ENCODE data around the gene GLRX2. TPM values are rescaled to one million over a fixed set of nuclear protein-coding genes. Genes with fewer than 3 reads are reported as not detected.
A peak's percentile ranks its signal among the peaks of the same experiment; 100 is the strongest.

GLRX2 gene, protein sequence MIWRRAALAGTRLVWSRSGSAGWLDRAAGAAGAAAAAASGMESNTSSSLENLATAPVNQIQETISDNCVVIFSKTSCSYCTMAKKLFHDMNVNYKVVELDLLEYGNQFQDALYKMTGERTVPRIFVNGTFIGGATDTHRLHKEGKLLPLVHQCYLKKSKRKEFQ
- total RNA-seq (2021; ENCODE audit: unreplicated experiment) (30.6 TPM), Bru-seq, nascent RNA (percentile 81 among the genes with signal in this experiment), BruChase-seq, experiment 1, labeled RNA remaining after a 6-hour chase (percentile 78 among the genes with signal in this experiment), BruChase-seq, experiment 2, labeled RNA remaining after a 2-hour chase (percentile 66 among the genes with signal in this experiment)
- 8.2 and 13.6 TPM in 2 replicates for polyA plus RNA-seq (2012)
- long read RNA-seq, transcript GLRX2-201 (4 exons, 701 nt), result major isoform, 26 of 80 reads
- long read RNA-seq, partial matches to known transcripts, result 0 of 80 reads
- long read RNA-seq, other reads (novel, unspliced or antisense), result 54 of 80 reads

DNA sequence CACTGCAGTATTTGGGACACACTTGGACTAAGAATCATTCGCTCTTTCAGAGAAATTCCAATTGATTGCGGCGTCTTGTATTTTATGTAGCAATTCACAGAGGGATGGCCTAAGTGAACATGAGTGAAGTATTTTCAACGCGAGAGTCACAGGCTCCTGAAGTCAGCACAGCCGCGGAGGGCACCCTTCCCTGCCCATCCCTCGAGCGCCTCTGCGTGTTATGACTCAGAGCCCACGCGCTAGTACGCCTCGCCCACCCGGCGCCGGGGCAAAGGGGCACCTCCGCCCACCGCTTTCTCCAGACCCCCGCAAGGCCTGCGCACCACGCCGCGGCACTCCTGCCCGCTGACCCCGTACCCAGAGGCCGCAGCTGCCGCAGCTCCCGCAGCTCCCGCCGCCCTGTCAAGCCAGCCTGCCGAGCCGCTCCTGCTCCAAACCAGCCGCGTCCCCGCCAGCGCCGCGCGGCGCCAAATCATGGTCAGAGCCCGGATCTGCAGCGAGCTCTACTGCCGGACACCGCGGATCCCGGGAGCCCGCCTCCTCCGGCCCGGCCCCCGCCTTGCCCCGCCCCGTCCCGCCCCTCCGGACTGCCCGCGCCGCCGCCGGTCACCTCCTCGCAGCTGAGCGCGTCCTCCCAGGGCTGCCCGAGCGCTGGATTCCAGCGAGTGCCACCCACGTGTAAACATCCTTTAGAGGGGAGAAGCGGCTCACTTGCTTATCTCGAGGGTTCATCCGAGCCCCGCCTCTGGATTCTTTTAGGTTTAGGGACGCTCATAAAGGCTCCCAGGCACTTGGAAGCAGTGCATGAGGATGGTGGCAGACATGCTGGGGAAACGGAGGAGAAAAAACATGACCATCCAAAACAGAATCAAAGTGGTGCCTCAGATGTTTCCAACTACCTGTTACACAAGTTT lies at the start of gene GLRX2:
GLRX2 (minus strand) TSS at position 508 of the 914 bp plus-strand sequence; CDS start at position 476, 32 bp downstream.
- peak within 1 kb of the TSS; percentile 74 for H3K4me2 ChIP-seq (ENCODE audit: low read length)
- H4K20me1 ChIP-seq (ENCODE audit: insufficient read depth), result no peaks in the 10 kb centered on the region
- H3K9me2 ChIP-seq (ENCODE audit: insufficient read depth), result no peaks in the 10 kb centered on the region
- DNase-seq (ENCODE audit: low read depth, low spot score), result peak; percentile 71
- peaks cover 12 to 20% of the 10 kb centered on the region in 2 experiments; a peak in 3 of 4 replicates for H3K4me1 ChIP-seq (ENCODE audit: control insufficient read depth in 1 of 2, insufficient read depth in 2 of 2, low read length in 2 of 2)
- no peaks in the 10 kb centered on the region for H3K9me3 ChIP-seq (ENCODE audit: control insufficient read depth in 1 of 2, insufficient read depth in 1 of 2, low read depth in 1 of 2, low read length in 2 of 2)
- H3K27me3 ChIP-seq (ENCODE audit: insufficient read depth, low read length), result no peaks in the 10 kb centered on the region
- 0 out of 4 replicates have a peak, but pooled peaks cover 0 to 3% of the 10 kb centered on the region in 2 experiments for H3K36me3 ChIP-seq (ENCODE audit: control insufficient read depth in 1 of 2, insufficient read depth in 2 of 2, low read length in 2 of 2)
- intact Hi-C loops (cut with micrococcal nuclease), result loop anchor here (1.0 kb wide), 2 partner anchors 17 to 46 kb away; partner anchors contain the start of genes CDC73, RO60 and UCHL5
- ChIA-PET RAD21 (ENCODE audit: low non-redundant PET in 1 of 2, low total read pairs in 2 of 2, uncharacterized antibody in 2 of 2, unreplicated experiment in 2 of 2) (no interaction called here), CTCF (interaction anchor here (0.7 to 2.2 kb wide), 5 partner anchors 8 to 85 kb away, joined by 3 to 10 read pairs (median 3); partner anchors contain the start of gene CDC73), POLR2A (interaction anchor here (0.6 to 2.4 kb wide), 7 partner anchors 8 to 46 kb away, joined by 3 to 16 read pairs (median 6); partner anchors contain the start of genes CDC73, RO60 and UCHL5)
- ATAC-seq, result peak; percentile 90
- BruUV-seq (replicated peaks), result no TSS peak
- peaks cover 30% of the 10 kb centered on the region for H3K79me2 ChIP-seq (ENCODE audit: insufficient read depth, low read length)
- peak within 1 kb of the TSS; percentile 79 for H3K27ac ChIP-seq (ENCODE audit: low read depth, low read length)
- peak within 1 kb of the TSS; percentile 95 for H2AFZ ChIP-seq (ENCODE audit: low read depth, low read length, poor library complexity, severe bottlenecking)
- peak within 1 kb of the TSS; percentile 72 for H3K9ac ChIP-seq (ENCODE audit: low read length)
- H3K4me3 ChIP-seq (replicated peaks in 1 of 2; ENCODE audit: low read depth in 1 of 2, low read length in 2 of 2), result peak within 1 kb of the TSS; percentile 58 to 74
- TF ChIP-seq RAD21 (IDR thresholded peaks at IDR 0.05; ENCODE audit: low read depth) (peak; percentile 28; the same call in 1 of the 2 replicates), YY1 (IDR thresholded peaks at IDR 0.05; ENCODE audit: extremely low read depth, insufficient replicate concordance, low read depth, low read length) (peak; percentile 50), TCF7L2 (IDR thresholded peaks at IDR 0.05; ENCODE audit: borderline replicate concordance, extremely low read depth, insufficient read depth, insufficient read length) (peak; percentile 9), ELF1 (IDR thresholded peaks at IDR 0.05; ENCODE audit: borderline replicate concordance, low read depth) (no peak), EZH2phosphoT487 (IDR thresholded peaks at IDR 0.05; ENCODE audit: borderline replicate concordance) (no peak), SP1 (IDR thresholded peaks at IDR 0.05; ENCODE audit: low read depth) (peak; percentile 77), EGR1 (IDR thresholded peaks at IDR 0.05; ENCODE audit: low read depth) (peak; percentile 75), POLR2A (IDR thresholded peaks at IDR 0.05; ENCODE audit: borderline replicate concordance, extremely low read depth, insufficient read depth, insufficient read length) (peak; percentile 66), SIN3A (IDR thresholded peaks at IDR 0.05; ENCODE audit: low read depth) (peak; percentile 96), ZFX (IDR thresholded peaks at IDR 0.05) (peak; percentile 70), FOSL1 (IDR thresholded peaks at IDR 0.05; ENCODE audit: low read depth) (peak; percentile 42), ZNF274 (IDR thresholded peaks at IDR 0.05; ENCODE audit: low read depth, low read length) (no peak), EZH2 (IDR thresholded peaks at IDR 0.05) (no peak), CBX3 (IDR thresholded peaks at IDR 0.05; ENCODE audit: low read depth) (peak; percentile 56; the same call in 1 of the 2 replicates), SRF (IDR thresholded peaks at IDR 0.05; ENCODE audit: low read depth) (no peak), CEBPB (IDR thresholded peaks at IDR 0.05; ENCODE audit: low read depth) (no peak)
- TF ChIP-seq, protein P1, sequence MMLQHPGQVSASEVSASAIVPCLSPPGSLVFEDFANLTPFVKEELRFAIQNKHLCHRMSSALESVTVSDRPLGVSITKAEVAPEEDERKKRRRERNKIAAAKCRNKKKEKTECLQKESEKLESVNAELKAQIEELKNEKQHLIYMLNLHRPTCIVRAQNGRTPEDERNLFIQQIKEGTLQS (IDR thresholded peaks at IDR 0.05), result no peak
- TF ChIP-seq, protein P2, sequence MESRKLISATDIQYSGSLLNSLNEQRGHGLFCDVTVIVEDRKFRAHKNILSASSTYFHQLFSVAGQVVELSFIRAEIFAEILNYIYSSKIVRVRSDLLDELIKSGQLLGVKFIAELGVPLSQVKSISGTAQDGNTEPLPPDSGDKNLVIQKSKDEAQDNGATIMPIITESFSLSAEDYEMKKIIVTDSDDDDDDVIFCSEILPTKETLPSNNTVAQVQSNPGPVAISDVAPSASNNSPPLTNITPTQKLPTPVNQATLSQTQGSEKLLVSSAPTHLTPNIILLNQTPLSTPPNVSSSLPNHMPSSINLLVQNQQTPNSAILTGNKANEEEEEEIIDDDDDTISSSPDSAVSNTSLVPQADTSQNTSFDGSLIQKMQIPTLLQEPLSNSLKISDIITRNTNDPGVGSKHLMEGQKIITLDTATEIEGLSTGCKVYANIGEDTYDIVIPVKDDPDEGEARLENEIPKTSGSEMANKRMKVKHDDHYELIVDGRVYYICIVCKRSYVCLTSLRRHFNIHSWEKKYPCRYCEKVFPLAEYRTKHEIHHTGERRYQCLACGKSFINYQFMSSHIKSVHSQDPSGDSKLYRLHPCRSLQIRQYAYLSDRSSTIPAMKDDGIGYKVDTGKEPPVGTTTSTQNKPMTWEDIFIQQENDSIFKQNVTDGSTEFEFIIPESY (IDR thresholded peaks at IDR 0.05; ENCODE audit: extremely low read depth, insufficient replicate concordance, low read length), result peak; percentile 24
- TF ChIP-seq, protein P3, sequence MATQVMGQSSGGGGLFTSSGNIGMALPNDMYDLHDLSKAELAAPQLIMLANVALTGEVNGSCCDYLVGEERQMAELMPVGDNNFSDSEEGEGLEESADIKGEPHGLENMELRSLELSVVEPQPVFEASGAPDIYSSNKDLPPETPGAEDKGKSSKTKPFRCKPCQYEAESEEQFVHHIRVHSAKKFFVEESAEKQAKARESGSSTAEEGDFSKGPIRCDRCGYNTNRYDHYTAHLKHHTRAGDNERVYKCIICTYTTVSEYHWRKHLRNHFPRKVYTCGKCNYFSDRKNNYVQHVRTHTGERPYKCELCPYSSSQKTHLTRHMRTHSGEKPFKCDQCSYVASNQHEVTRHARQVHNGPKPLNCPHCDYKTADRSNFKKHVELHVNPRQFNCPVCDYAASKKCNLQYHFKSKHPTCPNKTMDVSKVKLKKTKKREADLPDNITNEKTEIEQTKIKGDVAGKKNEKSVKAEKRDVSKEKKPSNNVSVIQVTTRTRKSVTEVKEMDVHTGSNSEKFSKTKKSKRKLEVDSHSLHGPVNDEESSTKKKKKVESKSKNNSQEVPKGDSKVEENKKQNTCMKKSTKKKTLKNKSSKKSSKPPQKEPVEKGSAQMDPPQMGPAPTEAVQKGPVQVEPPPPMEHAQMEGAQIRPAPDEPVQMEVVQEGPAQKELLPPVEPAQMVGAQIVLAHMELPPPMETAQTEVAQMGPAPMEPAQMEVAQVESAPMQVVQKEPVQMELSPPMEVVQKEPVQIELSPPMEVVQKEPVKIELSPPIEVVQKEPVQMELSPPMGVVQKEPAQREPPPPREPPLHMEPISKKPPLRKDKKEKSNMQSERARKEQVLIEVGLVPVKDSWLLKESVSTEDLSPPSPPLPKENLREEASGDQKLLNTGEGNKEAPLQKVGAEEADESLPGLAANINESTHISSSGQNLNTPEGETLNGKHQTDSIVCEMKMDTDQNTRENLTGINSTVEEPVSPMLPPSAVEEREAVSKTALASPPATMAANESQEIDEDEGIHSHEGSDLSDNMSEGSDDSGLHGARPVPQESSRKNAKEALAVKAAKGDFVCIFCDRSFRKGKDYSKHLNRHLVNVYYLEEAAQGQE (IDR thresholded peaks at IDR 0.05; ENCODE audit: low read depth), result no peak

All from HCT116 (cell line).